NB4 (cell line): ENCODE data around the gene RANBP17.

Source experiments
- POLR2A ChIP-seq: IDR thresholded peaks from 2 replicates; pipeline ENCODE4 v1.6.1; 2011; ENCODE audit warnings: mild to moderate bottlenecking; ENCODE audit not compliant: insufficient read length; ENCODE audit errors: extremely low read depth
- TF ChIP-seq, protein P1 (sequence below): IDR thresholded peaks from one replicate; pipeline ENCODE4 v1.5.1; 2012; ENCODE audit warnings: low read depth, low read length
- TF ChIP-seq, protein P2 (sequence below): IDR thresholded peaks from 2 replicates; pipeline ENCODE4 v1.6.1; 2011; ENCODE audit warnings: low read depth, low read length

DNA sequence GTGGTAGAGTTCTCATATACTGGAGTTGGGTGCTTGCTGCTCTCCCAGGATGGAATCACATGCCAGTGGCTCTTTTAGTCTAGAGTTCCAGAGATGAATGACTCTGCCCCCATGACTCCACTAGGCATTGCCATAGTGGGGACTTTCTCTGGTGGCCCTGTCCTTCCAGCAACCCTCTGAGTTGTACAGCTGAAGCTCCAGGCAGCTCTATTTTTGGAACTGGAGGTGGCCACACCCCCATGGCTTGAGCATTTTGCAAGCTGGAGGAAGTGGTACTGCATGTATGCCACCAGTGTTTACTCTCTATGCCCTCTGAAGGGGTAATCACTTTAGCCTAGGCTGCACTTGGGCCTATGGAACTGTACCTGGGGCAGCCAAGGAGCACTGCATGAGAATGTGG is 112.6 kb downstream of the RANBP17 start:
- TF ChIP-seq, protein P1, sequence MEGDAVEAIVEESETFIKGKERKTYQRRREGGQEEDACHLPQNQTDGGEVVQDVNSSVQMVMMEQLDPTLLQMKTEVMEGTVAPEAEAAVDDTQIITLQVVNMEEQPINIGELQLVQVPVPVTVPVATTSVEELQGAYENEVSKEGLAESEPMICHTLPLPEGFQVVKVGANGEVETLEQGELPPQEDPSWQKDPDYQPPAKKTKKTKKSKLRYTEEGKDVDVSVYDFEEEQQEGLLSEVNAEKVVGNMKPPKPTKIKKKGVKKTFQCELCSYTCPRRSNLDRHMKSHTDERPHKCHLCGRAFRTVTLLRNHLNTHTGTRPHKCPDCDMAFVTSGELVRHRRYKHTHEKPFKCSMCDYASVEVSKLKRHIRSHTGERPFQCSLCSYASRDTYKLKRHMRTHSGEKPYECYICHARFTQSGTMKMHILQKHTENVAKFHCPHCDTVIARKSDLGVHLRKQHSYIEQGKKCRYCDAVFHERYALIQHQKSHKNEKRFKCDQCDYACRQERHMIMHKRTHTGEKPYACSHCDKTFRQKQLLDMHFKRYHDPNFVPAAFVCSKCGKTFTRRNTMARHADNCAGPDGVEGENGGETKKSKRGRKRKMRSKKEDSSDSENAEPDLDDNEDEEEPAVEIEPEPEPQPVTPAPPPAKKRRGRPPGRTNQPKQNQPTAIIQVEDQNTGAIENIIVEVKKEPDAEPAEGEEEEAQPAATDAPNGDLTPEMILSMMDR: no peak
- TF ChIP-seq, protein P2, sequence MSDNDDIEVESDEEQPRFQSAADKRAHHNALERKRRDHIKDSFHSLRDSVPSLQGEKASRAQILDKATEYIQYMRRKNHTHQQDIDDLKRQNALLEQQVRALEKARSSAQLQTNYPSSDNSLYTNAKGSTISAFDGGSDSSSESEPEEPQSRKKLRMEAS: no peak
- TF ChIP-seq POLR2A: no peak
